GM18502 (cell line): ENCODE data around the gene MLH1.
A peak's percentile ranks its signal among the peaks of the same experiment; 100 is the strongest.
"Not testable (repeated sequence)": the region's sequence is repeated elsewhere in the genome, so short reads cannot be mapped to it uniquely, and the experiment has no call there.

ENCODE experiments used
- ATAC-seq: cut with Tn5 transposase; IDR thresholded peaks from one replicate; pipeline ENCODE4 v1.9.1; 2021; ENCODE audit warnings: mild to moderate bottlenecking; ENCODE audit not compliant: unreplicated experiment, poor library complexity

MLH1 gene

DNA sequence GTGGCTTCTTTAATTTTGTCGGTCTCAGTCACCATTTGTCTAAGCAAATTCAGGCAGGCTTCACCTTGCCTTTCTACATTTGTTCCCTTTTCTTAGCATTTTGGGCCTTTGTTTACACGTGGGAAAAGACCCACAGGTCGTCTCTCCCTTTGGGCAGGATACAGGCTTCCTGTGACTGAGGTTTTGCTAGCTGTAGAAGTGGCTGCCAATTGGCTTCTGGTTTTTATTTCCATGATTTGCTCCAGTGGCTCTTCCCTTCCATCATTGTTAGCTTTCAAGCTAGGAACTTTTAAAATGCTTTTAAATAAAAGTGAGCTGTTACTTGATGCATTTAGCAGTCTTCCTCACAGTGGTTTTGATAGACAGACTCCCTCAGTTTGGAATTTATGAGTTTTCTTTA is 37.3 kb downstream of the MLH1 start:
- no peak for ATAC-seq

DNA sequence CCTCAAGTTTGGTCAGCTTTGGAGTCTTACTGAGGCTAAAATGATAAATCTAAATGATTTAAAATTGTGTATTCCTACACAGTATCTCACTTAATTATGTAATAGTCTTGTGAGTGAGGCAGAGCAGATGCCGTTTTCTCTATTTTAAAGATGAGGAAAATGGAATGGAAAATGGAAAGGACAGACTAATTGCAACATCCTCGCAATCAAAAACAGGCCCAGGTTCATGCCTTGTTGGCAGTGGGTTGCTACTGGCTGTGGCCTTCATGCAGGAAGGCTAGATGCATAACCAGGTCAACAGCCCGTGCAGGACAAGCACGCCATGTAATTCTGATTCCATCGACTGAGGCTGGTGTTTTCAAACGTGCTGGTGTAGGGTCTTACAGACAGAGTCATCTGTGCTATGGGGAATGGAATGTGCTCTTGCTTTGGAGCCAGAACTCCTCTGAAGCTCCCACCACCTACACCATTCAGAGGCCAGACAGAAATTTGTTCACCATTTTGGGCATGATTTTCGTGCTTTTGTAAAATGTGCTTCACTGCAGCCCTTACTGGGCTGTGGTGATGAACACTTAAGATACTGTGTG is 37.9 kb downstream of the MLH1 start:
- ATAC-seq: no peak

DNA sequence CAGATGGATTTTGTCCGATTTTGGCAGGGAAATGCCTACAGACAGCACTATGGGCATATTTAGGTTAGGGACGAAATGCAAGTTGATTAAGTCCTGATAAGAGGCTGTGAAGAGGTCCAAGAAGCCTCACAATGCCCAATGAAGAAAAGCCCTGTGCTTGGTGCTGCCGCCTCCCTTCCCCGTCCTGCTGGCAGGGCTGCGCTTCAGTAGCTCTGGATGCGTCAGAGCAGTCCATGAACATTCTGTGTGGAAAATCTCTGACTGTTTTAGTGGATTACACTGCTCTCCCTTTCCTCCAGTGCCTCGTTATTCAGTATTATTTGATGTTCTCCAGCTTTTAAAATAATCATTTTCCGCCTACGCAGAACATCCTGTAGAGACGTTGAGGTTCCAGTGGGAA is 39.6 kb downstream of the MLH1 start:
- ATAC-seq: no peak

GRCh38 chr3:37037352-37037751 is 44.0 kb downstream of the MLH1 start:
- ATAC-seq: no peak

DNA sequence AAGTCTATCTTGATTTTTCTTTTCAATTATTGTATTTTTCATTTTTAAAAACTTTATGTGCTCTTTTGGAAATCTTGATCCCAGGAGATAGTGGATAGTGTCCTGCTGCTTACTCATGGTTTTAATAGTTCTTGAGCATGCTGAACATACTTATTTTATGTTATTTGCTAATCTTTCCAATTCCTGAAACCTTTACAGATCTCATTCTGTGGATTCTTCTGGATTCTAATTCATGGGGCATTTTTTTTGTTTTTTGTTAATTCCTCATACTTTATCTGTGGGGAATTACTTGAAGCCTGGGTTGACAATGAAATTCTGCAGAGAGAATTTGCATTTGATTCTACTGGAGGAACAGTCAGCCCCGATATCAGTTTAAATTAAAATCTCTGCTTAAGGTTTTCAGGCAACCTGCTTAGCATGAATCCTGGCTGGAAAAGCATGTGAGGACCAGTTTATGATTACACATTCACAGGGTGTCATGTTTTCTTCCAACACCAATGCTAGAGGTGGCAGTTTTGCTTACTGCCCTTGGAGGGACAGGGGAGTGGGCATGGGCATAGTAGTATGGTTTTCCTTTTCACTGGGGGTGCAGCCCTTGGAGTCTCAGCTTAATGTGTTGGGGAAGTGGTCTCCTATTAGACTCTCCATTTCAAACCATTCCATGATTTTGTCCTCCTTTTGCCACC is 46.0 kb downstream of the MLH1 start:
- no peak for ATAC-seq

DNA sequence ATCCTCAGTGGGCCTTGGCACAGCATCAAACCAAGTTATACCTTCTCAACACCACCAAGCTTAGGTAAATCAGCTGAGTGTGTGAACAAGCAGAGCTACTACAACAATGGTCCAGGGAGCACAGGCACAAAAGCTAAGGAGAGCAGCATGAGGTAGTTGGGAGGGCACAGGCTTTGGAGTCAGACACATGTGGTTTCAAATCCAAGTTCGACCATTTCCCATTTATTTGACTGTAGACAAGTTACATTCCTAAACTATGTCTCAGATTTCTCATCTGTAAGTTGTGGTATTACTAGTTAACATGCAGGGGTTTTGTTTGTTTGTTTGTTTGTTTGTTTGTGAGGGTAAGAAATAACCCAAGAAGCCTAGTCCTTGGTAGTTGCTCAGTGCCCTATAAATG is 46.9 kb downstream of the MLH1 start:
- ATAC-seq: no peak

GRCh38 chr3:37041546-37042195 is 48.4 kb downstream of the MLH1 start:
- ATAC-seq: no peak

DNA sequence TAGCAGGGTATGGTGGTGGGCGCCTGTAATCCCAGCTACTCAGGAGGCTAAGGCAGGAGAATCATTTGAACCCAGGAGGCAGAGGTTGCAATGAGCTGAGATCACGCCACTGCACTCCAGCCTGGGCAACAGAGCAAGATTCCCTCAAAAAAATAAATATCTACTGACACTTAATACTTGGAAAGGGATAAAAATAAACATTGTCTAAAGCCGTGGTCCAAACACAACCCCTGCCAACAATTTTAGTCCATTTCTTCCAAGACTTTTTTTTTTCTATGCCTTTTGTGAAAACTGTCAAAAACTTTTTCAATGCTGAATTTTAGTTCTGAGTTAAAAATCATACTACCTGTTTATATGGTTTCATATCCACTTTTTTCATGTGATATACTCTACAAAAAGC is 49.4 kb downstream of the MLH1 start:
- not testable (repeated sequence) for ATAC-seq

DNA sequence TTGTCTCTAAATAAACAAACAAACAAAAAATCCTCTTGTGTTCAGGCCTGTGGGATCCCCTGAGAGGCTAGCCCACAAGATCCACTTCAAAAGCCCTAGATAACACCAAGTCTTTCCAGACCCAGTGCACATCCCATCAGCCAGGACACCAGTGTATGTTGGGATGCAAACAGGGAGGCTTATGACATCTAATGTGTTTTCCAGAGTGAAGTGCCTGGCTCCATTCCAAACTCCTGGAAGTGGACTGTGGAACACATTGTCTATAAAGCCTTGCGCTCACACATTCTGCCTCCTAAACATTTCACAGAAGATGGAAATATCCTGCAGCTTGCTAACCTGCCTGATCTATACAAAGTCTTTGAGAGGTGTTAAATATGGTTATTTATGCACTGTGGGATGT is 57.0 kb downstream of the MLH1 start:
- no peak for ATAC-seq

GRCh38 chr3:37052860-37053259 is 59.5 kb downstream of the MLH1 start:
- ATAC-seq: no peak

- ATAC-seq: no peak
Observed at GRCh38 chr3:37053337-37053736, 60.0 kb downstream of the MLH1 start.

- ATAC-seq: no peak
Observed at GRCh38 chr3:37053753-37054152, 60.4 kb downstream of the MLH1 start.

- ATAC-seq: peak; percentile 80
Observed at GRCh38 chr3:37054370-37054769, 61.1 kb downstream of the MLH1 start.

DNA sequence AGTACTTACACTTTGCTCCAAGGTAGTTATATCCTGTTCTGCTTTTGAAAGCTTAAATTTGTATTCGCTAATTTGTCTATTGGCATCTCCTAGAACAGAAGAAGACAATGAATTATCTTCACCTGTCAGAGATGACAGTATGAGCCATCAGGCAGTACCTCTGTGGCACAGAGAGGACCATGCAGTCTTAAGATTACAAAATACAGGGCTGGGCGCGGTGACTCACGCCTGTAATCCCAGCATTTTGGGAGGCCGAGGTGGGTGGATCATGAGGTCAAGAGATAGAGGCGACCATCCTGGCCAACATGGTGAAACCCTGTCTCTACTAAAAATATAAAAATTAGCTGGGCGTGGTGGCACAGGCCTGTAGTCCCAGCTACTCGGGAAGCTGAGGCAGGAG is 61.8 kb downstream of the MLH1 start:
- ATAC-seq: not testable (repeated sequence)

- ATAC-seq: no peak
Observed at GRCh38 chr3:37056826-37057225, 63.5 kb downstream of the MLH1 start.

- no peak for ATAC-seq
Observed at GRCh38 chr3:37058117-37058516, 64.8 kb downstream of the MLH1 start.

- no peak for ATAC-seq
Observed at GRCh38 chr3:37064747-37065146, 71.4 kb downstream of the MLH1 start.

DNA sequence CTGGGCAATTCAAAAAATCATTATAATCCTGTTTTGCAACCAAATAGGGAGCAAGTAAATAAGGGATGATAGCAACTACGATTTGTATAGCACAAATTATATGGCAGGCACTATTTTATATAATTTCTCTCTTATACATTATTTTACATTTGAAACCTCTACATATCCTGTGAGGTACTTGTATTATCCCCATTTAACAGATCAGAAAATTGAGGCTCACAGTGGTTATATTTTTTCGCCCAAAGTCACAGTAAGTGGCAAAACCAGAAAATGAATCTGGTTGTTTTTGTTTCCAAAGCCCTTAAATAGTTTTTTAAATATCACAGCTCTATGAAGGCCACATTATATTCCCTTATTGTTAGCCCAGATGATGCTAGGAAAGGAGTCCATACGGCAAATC is 74.3 kb downstream of the MLH1 start:
- ATAC-seq: no peak

- no peak for ATAC-seq
Observed at GRCh38 chr3:37068031-37068430, 74.7 kb downstream of the MLH1 start.

GRCh38 chr3:37071921-37072320 is 78.6 kb downstream of the MLH1 start:
- ATAC-seq: no peak

GRCh38 chr3:37072892-37073291 is 79.6 kb downstream of the MLH1 start:
- no peak for ATAC-seq

DNA sequence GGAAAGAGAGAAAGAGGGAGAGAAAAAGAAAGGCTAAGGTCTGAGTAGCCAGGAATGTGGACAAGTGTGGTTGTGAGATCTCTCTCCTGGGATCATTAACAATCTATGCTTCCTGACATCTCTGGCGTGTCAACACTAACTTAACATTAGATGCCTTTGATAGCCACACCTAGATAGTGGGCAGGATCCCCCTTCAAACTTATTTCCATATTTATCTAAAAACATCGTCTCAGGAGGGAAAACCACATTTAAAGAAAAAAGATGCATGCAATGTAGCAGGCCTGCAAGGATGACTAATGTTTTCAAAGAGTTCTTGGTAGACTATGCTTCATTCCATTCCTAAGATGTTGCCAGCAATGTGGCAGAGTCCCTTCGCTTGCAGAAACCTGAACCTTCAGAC is 80.9 kb downstream of the MLH1 start:
- no peak for ATAC-seq
